HG03280 (cell line): ENCODE measurements around the gene USP24.
A peak's percentile ranks its signal among the peaks of the same experiment; 100 is the strongest.
"Not testable (repeated sequence)": the region's sequence is repeated elsewhere in the genome, so short reads cannot be mapped to it uniquely, and the experiment has no call there.

ENCODE experiments used
- ATAC-seq: cut with Tn5 transposase; IDR thresholded peaks from one replicate; pipeline ENCODE4 v1.9.1; 2021; ENCODE audit warnings: mild to moderate bottlenecking, moderate library complexity; ENCODE audit not compliant: unreplicated experiment

The USP24 gene

DNA sequence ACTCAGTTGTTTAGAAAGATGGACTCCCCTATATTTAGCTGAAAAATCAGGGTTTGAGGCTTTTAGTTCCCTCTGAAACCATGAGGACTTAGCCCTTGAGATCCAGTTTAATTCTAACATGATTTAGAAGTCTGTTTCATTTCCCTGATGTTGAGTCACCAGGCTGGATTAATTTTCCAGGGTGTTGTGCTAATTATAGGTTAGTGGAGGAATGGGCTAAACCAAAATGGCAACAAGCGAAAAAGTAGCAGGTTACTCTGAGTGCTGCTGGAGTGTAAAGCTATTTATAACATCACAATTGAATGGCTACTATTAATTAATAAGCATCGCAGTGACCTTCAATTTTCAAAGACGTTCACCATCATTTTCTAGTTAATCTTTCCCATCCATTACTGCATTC, 15.5 kb upstream of the USP24 start:
- ATAC-seq = no peak

DNA sequence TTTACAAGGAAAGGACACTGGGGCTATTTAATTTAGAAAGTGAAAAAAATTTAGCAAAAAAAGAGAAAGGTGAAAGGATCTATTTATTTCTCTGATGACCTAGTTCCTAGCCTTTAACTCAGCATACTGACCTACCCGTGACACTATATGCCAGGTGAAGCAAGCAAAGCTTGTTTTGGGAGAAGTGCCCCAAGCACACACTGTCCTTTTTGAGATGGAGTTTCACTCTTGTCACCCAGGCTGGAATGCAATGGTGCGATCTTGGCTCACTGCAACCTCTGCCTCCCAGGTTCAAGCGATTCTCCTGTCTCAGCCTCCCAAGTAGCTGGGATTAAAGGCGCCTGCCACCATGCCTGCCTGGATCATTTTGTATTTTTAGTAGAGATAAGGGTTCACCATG, 14.6 kb upstream of the USP24 start:
- not testable (repeated sequence) for ATAC-seq

DNA sequence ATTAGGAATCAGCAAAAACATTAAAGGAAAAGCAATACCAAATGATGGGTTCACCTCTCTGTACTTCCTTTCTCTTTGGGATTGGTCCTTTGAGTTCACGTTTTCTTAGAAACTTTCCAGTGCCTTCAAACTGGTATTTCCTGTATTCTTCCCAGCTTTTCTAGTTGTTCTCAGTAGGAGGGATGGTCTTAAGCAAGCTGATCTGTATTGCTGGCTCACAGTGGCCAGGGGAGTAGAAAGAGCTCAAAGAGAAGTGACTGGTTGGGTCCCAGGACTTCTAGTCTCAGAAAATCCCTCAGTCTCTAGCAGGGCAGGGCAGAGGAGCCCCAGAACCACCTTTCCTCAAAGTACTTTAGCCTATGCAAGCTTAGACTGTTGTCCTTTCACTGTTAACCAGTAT, 10.1 kb upstream of the USP24 start:
- ATAC-seq = no peak

DNA sequence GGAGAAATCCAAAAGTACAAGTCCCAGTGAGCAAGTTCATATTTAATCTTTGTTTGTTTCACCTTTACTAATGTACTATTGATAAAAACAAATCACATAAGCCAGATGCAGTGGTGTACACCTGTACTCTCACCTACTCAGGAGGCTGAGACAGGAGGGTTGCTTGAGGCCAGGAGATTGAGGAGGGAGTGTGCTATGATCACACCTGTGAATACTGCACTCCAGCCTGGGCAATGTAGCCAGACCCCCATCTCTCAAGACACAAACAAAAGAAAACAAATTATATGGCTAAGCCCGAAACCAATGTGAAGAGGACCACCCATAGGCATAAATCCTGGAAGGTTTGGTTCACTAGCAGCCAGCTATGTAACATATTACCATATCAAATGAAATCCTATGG, 9.6 kb upstream of the USP24 start:
- no peak for ATAC-seq

DNA sequence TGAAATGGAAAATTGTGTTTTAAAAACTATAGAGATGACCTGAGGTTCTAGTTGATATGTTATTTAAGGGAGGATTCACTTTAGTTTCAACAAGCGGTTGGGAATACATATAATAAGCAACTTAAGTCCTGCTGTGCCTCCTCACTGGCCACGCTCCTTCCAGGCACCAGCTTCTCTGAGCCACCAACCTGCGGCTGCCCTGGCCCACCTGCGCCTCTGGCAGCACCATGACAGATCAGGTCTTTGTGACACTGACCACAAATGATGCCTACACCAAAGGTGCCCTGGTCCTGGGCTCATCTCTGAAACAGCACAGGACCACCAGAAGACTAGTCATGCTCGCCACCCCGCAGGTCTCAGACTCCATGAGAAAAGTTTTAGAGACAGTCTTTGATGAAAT, 7.0 kb upstream of the USP24 start:
- no peak for ATAC-seq

DNA sequence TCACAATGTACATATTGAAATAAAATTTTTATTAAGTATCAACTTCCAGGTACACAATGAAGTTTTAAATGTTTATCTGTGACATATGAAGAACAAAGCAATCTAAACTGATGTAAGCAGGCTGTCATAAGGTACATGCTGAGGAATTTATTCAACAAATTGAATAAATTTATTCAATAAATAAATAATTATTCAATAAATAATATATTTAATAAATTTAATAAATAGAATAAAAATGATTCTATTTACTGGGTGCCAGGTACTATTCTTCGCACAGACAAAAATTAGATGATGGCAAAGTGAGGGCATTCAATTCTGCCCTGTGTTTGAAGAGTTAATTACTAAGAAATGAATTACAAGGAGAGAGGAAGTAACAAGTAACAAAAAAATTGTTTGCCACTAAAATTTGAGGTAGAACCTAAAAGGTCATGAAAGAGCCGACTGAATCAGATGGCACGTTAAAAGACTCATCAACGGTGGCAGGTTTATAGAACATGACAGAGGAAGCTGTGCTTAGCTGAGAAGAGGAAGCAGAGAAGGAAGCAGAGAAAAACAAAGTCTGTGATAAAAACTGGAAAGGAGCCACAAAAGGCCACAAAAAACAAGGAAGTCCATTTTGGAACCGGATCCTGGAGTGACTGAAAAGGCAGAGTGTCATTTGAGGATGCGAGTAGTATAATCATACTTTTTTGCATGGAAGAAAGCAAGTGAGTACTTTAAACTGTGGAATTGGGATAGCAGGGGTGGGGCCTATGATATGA, 2.2 kb upstream of the USP24 start:
- no peak for ATAC-seq

DNA sequence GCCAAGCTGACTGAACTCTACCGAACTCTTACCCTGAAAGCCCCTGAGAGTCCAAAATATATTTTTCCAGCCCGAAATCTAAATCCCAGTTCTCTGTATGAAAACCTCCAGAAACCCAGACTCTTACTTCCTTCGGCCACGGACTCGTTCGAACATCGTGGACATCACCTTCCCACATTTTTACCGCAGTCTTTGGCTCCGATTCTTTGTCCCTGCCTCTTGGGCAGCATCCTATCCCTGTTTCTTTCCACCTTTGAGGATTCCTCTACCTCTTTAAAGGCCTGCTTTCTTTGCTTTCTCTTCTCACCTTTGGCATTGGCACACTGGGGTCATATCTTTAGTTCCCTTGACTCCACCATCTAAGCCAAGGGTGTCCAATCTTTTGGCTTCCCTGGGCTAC, 932 bp upstream of the USP24 start:
- no peak for ATAC-seq

DNA sequence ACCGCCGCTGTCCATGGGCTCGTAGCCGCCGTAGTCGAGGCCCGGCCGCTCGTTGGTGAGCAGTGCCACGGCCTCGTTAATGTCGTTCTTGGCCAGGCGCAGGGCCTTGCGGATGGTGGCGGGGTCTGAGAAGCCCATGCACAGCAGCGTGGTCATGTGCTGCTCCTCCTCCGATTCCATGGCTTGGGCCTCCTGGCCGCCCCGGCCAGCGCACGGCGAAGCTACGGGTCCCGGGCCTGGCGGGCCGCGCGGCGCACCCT, 300 bp downstream of the USP24 start:
- ATAC-seq = peak; percentile 19

DNA sequence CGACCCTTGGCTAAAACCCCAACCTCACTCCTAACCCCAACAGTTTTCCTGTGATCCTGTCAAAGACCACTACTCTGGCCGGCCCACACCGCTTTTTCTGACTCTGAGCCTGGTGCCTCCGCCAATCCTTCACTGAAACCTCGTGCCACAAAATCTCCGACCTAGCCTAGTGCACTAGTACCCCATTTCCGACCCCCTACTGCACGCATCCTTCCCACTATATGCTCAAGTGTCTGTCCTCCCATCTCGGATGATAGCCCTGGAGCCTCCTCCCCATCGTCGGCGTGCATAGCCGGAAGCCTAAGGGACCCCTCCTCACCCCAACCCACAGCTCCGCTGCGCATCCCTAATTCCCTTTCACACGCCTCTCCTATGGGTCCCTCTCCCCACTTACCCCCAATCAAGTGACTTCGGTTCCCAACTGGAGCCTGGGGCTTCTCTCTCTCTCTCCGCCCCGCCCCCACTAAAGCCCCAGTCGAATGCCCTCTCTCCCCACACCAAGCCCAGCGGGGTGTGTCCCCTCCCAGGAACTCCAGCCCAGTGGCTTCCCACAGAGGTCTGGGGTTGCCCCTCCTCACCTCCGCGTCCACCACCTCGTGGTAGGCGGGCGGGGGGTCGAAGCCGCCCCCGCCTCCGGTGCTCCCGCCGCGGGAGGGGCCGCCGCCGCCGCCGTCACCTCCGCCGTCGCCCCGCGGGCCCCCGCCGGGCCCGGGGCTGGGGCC, 791 bp downstream of the USP24 start:
- peak; percentile 6 for ATAC-seq

DNA sequence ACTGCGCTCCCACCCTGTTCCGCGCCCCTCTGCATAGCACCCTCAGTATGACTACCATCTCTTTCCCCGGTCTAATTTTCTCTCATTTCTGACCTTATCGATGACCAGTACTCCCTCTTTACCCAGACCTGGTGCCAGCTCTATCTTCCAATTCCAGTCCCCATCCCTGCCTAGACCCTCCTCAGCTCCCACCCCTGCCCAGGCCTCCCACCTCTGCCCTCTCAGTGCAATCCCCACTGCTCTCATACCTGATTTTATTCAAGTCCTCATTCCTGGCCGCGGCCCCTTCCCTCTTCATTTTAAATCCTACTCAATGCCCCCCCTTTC, 1.3 kb downstream of the USP24 start:
- ATAC-seq = no peak

DNA sequence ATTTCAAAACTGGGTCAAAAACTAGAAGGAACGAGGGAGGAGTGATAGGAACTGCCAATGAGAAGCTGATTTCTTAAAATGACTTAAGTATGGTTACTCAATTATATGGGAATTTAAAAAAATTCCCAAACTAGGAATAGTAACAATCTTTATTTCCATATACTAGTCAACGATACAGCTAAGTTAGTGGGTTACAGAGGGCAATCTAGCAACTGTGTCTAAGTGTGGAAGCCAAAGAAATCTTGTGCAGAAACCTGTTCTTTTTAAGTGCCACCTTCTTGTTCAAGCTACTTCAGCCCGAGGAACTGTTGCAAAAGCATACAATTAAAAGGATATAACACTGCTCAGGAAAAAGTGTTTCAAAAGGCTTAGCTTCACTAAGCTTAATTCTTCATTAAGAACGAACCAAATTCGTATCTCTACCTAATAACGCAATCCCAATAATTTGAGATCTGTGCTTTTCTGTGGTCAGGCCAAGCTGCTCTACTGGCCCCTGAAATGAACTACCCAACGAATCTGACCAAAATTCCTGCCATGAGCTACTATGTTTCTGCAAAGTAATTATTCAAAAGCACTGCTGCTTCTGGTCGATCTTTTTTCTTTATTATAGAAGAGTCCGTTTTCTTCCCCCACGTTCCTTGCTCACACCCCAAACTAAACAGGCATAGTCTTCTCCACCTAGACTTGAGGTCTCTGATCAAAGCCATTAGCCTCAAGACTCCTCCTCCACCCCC, 1.8 kb downstream of the USP24 start:
- ATAC-seq = no peak

DNA sequence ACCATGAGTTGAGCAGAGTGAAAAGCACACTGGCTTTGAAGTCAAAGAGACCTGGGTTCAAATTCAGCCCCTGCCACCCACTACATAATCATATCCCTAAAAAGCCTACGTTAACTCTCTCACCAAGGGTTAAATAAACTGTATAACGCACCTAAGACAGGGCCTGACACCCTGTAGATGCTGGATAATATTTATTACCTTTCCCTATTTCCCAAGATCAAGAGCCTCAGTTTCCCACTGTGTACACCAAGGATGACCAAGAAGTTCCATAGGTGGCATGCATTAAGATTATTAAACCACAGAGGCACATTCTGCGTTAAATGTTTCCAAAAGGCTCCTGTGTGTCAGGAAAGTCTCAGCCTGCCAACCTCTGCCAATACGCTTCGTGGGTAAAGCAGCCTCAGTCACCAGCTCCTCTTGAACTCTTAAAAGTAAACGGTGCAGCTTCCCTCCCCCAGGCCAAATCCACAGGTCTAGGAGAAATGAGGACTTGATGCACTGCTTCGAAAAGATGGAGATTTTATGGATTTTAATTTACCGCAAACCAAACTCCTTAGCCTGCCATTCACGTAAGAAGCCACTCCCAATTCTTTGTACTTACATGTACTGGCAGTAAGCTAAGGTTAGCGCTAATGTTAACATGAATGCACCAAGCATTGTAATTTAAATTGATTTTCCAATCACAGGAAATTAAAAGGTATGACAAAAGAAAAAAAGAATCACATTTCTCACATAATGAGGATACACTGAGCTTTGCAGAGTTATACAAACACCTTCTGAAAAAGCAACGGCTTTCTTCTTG, 2.6 kb downstream of the USP24 start:
- no peak for ATAC-seq

DNA sequence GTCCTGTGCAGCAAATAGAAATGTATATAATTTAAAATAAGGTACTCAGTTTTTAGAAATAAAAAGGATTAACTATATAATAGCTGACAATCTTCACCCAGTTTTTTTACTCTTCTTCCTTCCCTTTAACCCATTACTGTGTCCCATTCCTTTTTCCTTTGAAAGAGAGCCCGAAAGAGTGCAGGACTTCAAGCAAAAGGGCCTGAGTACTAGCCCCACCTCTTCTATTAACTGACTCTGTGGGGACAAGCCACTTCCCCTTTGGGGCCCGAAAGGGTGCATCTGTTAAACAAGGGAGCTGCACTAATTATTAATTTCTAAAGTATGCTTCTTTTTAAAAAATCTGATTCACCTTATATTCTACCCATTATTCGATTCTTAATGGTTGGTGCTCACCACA, 3.3 kb downstream of the USP24 start:
- ATAC-seq = no peak

DNA sequence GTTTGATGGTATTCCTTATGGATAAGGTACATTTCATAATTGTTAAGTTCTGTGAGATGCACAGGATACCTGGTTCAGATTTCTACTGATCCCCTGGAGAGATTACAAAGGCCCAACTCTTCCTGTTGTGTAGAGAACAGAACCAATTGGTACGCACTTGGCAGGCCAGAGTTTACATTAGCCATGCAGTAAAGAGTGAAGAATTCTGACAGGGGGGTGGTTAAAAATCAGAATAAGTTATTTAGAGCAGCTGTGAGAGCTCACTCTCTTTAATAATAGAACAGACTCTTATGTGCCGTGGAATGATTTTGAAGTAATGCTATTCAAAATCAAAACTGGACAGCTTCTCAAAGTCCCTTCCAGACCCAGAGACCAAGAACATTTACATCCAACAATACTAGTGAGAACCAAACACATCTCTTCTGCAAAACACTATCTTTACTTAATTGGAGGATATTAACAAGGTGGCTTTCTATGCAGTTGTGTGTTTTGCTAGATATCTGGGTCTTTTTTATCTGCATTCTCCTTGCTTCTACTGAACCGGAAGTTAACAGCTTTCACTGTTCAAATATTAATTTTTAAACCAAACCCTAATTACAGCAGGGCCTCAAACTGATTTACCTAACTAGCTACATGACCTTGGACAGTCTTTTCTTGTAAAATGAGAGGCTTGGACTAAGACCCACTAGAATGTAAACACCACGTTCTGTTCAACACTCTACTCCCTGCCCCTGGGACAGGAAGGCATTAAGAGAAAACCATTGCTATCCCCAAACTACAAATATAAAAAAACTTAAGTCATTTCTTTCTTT, 4.0 kb downstream of the USP24 start:
- ATAC-seq = no peak

DNA sequence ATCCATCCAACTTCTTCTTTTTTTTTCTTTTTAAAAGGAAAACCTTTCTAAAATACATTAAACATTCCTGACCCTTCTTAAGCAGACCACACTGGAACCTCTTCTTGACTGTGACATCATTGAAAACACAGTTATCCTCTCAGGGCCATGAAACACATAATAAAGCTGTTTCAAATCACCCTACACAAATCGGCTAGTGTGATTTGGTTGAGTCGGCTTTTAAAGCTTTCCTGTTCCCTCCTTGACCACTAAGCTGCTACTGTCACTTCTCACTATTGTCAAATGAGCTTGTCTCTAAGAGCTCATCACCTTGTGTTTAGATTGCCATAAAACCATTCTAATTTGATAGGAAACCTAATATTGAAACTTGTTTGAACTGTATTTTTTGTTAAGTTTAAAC, 5.9 kb downstream of the USP24 start:
- ATAC-seq = peak; percentile 34

DNA sequence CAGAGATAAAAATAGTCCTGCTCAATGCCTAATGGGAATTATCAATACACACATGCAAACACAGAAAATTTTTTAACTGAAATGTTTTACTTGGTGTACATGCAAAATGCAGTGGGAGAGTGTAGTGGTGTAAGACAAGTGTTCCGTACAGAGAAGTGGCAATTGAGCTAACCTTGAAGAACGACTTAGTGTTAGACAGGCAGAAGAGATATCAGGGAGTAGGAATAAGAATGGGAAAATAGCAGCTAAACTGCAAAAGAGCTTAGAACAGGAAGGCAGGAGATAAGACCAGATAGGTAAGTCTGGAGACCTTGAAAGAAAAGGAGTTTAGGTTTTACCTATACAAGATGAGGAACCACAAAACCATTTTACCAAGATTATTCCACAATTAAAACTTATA, 9.0 kb downstream of the USP24 start:
- no peak for ATAC-seq

DNA sequence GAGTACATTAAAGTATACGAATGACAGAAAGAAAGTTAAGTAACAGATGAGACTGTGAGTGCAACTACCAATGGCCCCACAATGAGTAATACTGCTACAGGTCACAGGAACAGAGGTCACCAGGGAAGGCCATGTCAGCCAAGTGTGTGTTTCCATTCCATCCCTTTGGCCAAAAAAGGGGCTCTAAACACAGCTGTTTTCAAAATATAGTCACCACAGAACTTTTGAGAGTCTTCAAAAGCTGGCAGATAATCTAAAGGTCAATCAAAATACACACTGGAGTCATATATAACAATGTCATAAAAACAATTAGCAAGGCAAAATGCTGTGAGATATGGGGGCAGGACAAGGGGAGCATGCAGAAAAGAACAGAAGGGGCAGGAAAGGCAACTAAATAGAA, 10.2 kb downstream of the USP24 start:
- ATAC-seq = peak; percentile 80

DNA sequence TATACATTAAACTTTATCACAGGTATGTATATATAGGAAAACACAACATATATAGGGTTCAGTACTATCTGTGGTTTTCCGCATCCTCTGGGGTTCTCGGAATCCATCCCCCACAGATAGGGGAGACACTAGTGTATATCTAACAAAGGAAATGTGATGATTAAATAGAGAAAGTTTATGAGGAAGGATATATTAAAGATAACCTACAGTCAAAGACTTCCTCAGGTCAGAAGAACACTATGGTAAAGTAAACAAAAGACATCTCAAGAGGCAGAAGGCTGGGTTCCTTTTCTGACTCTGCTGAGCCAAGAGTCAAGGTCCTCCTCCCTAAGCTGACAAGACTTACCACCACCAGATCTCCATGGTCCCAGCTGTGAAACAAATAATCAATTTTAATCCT, 12.1 kb downstream of the USP24 start:
- no peak for ATAC-seq

DNA sequence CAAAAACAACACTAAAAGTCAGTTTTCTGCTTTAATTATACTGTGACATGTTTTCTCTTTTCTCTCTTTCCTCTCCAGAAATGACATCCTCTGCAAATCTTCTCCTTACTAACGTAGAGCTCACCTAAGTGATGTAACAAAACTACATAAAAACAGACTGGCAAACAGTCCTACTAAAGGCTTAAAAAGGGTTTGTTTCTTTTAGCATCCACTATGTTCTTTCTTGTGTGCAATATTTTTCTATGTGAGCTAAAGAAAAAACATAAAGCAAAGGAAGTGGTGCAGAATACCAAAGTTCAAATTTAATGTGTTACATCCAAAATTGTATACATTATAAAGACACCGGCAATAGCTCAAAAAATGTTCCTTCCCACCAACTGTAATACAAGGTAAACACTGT, 14.5 kb downstream of the USP24 start:
- no peak for ATAC-seq

DNA sequence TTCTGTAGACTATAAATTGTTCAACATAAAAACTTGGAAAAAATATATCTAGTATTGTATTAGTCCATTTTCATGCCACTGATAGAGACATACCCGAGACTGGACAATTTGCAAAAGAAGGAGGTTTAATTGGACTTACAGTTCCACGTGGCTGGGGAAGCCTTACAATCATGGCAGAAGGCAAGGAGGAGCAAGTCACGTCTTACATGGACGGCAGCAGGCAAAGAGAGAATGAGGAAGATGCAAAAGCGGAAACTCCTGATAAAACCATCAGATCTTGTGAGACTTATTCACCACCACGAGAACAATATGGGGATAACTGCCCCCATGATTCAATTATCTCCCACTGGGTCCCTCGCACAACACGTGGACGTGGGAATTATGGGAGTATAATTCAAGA, 15.4 kb downstream of the USP24 start:
- ATAC-seq = not testable (repeated sequence)

DNA sequence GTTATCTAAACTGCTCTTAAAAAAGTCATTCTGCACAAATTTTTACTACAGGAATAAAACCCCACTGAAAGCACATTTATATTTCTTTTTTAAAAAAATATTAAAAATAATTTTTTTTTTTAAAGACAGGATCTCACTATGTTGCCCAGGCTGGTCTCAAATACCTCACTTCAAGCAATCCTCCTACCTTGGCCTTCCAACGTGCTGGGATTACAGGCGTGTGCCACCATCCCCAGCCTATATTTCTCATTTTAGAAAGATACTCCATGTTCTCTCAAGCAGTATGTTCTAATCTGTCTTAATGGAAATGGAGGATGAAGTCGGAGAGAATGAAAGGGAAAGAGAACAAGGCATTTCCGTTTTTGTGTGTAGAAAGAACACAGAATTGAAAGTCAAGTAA, 17.1 kb downstream of the USP24 start:
- no peak for ATAC-seq
